ENCODE data around the gene ANKRD42. TPM values are rescaled to one million over a fixed set of nuclear protein-coding genes. Genes with fewer than 3 reads are reported as not detected.
A peak's percentile ranks its signal among the peaks of the same experiment; 100 is the strongest.

ANKRD42 gene
- total and polyA plus RNA-seq, 9 of the 15 experiments (the other 6 are each of a cell fraction or from before 2014, with no cell fraction given) = 2.8 to 9.1 (median 6.1) TPM

DNA sequence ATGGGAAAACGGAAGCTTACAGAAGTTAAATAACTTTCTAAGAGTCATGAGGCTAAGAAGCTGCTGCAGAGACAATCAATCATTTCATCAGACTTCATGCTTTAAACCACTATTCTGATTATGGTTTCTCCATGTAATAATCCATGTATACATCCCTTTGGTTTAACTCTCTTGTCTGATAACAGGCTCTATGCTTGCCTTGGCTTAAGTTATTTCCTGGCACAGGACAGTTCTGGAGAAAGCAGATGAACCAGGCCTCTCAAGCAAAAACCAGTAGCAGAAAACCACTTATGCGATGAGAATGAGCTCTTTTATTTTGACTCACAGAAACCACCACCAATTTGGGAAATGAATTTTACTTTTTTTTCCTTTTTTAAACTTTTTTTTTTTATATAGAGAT is 43.1 kb upstream of the ANKRD42 start (continued):
- TF ChIP-seq ZNF217 (CRISPR knock-in tag; IDR thresholded peaks at IDR 0.05) (no peak), ZBTB1 (CRISPR knock-in tag; IDR thresholded peaks at IDR 0.05; ENCODE audit: borderline replicate concordance, low read depth) (no peak), GATA2 (CRISPR knock-in tag; IDR thresholded peaks at IDR 0.05) (no peak), BACH1 (tag; IDR thresholded peaks at IDR 0.05) (no peak; the same call in 1 of the 2 replicates), RCOR1 (IDR thresholded peaks at IDR 0.05; ENCODE audit: borderline replicate concordance in 1 of 2, low read depth in 2 of 2, low read length in 2 of 2) (0 out of 4 replicates have a peak, but pooled peaks of 1 of the 2 experiments have one; percentile 33), NCOA1 (IDR thresholded peaks at IDR 0.05; ENCODE audit: low read depth) (no peak), MEIS2 (IDR thresholded peaks at IDR 0.05; ENCODE audit: partially characterized antibody) (peak; percentile 81), RB1 (IDR thresholded peaks at IDR 0.05; ENCODE audit: low read depth) (no peak), SAP30 (IDR thresholded peaks at IDR 0.05; ENCODE audit: borderline replicate concordance, insufficient read depth, low read depth, low read length, poor library complexity, severe bottlenecking) (no peak), SMARCC2 (IDR thresholded peaks at IDR 0.05; ENCODE audit: low read depth) (no peak)
- TF ChIP-seq, protein P1, sequence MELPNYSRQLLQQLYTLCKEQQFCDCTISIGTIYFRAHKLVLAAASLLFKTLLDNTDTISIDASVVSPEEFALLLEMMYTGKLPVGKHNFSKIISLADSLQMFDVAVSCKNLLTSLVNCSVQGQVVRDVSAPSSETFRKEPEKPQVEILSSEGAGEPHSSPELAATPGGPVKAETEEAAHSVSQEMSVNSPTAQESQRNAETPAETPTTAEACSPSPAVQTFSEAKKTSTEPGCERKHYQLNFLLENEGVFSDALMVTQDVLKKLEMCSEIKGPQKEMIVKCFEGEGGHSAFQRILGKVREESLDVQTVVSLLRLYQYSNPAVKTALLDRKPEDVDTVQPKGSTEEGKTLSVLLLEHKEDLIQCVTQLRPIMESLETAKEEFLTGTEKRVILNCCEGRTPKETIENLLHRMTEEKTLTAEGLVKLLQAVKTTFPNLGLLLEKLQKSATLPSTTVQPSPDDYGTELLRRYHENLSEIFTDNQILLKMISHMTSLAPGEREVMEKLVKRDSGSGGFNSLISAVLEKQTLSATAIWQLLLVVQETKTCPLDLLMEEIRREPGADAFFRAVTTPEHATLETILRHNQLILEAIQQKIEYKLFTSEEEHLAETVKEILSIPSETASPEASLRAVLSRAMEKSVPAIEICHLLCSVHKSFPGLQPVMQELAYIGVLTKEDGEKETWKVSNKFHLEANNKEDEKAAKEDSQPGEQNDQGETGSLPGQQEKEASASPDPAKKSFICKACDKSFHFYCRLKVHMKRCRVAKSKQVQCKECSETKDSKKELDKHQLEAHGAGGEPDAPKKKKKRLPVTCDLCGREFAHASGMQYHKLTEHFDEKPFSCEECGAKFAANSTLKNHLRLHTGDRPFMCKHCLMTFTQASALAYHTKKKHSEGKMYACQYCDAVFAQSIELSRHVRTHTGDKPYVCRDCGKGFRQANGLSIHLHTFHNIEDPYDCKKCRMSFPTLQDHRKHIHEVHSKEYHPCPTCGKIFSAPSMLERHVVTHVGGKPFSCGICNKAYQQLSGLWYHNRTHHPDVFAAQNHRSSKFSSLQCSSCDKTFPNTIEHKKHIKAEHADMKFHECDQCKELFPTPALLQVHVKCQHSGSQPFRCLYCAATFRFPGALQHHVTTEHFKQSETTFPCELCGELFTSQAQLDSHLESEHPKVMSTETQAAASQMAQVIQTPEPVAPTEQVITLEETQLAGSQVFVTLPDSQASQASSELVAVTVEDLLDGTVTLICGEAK (IDR thresholded peaks at IDR 0.05) = no peak
- TF ChIP-seq, protein P1 (CRISPR knock-in tag; IDR thresholded peaks at IDR 0.05) = no peak
- TF ChIP-seq, protein P2, sequence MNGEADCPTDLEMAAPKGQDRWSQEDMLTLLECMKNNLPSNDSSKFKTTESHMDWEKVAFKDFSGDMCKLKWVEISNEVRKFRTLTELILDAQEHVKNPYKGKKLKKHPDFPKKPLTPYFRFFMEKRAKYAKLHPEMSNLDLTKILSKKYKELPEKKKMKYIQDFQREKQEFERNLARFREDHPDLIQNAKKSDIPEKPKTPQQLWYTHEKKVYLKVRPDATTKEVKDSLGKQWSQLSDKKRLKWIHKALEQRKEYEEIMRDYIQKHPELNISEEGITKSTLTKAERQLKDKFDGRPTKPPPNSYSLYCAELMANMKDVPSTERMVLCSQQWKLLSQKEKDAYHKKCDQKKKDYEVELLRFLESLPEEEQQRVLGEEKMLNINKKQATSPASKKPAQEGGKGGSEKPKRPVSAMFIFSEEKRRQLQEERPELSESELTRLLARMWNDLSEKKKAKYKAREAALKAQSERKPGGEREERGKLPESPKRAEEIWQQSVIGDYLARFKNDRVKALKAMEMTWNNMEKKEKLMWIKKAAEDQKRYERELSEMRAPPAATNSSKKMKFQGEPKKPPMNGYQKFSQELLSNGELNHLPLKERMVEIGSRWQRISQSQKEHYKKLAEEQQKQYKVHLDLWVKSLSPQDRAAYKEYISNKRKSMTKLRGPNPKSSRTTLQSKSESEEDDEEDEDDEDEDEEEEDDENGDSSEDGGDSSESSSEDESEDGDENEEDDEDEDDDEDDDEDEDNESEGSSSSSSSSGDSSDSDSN (IDR thresholded peaks at IDR 0.05; ENCODE audit: borderline replicate concordance in 1 of 2, low read depth in 2 of 2, low read length in 2 of 2) = no peak
